Thoracic aorta (tissue), 2 donors: ENCODE measurements around the gene RAI1. TPM values are rescaled to one million over a fixed set of nuclear protein-coding genes. Genes with fewer than 3 reads are reported as not detected.

ENCODE experiments used
- ATAC-seq: fragments of 150-250 bp; one replicate; pipeline ENCODE4 v1.8.0; 2017; ENCODE audit warnings: low read depth; ENCODE audit not compliant: insufficient number of reproducible peaks, low FRiP score
- DNase-seq: peaks from one replicate; pipeline ENCODE4 v3.0.0-alpha.2; 2020; ENCODE audit warnings: low spot score
- H3K27ac ChIP-seq, 2 donors: fragments of 200-600 bp; sonication (generic); 1 replicate in 1 of 2; 2 replicates in 1 of 2; pipeline ENCODE4 v1.5.1; 2016; ENCODE audit warnings: mild to moderate bottlenecking in 2 of 2, moderate library complexity in 2 of 2
- H3K27me3 ChIP-seq: fragments of 200-600 bp; sonication (generic); replicated peaks from 2 replicates; pipeline ENCODE4 v1.6.0; 2016; ENCODE audit warnings: mild to moderate bottlenecking; ENCODE audit not compliant: insufficient read depth
- H3K36me3 ChIP-seq: fragments of 200-600 bp; sonication (generic); one replicate; pipeline ENCODE4 v1.5.1; 2016
- H3K4me1 ChIP-seq, 2 donors: fragments of 200-600 bp; sonication (generic); 1 replicate in 1 of 2; 2 replicates in 1 of 2; pipeline versions ENCODE4 v1.5.1 to v1.6.0; 2016; ENCODE audit warnings: low read depth in 2 of 2, mild to moderate bottlenecking in 1 of 2; ENCODE audit not compliant: control insufficient read depth in 1 of 2
- H3K4me3 ChIP-seq: fragments of 200-600 bp; sonication (generic); 2 replicates; pipeline ENCODE4 v1.5.1; 2016; ENCODE audit warnings: mild to moderate bottlenecking
- H3K9me3 ChIP-seq: fragments of 200-600 bp; sonication (generic); 2 replicates; pipeline ENCODE4 v1.5.1; 2016
- CTCF ChIP-seq: fragments of 200-600 bp; sonication (generic); IDR thresholded peaks from one replicate; pipeline ENCODE4 v1.5.1; 2019; ENCODE audit warnings: antibody characterized with exemption
- total RNA-seq, 2 donors: library from RNA; depleted of rRNA; stranded (reverse); fragments of >200 nt; gene quantifications; one replicate each; pipeline versions ENCODE4 v1.1.0 to v1.2.3, GENCODE V29; 2016

RAI1 gene
- total RNA-seq, 2 donors from 2014 or later = 21.0 to 31.5 TPM

- TF ChIP-seq CTCF = no peak
- H3K27me3 ChIP-seq = no peaks in the 10 kb centered on the region
- no peaks in the 10 kb centered on the region for H3K9me3 ChIP-seq
- H3K4me3 ChIP-seq = peak overlapping the region; percentile 97
- DNase-seq (peak; percentile 79), ATAC-seq (peak; percentile 54)
- H3K27ac ChIP-seq = peak overlapping the region; percentile 90 to 99
- H3K4me1 ChIP-seq = peaks cover 36 to 52% of the 10 kb centered on the region in 2 donors
- H3K36me3 ChIP-seq = no peaks in the 10 kb centered on the region
Observed at GRCh38 chr17:17836250-17836817, 155.1 kb downstream of the RAI1 start.

- DNase-seq (no peak), ATAC-seq (no peak)
- TF ChIP-seq CTCF = no peak
- peak within 1 kb of the TSS; percentile 97 for H3K4me3 ChIP-seq
- H3K27ac ChIP-seq = peak within 1 kb of the TSS; percentile 90 to 99
- H3K36me3 ChIP-seq = no peaks in the 10 kb centered on the region
- no peaks in the 10 kb centered on the region for H3K27me3 ChIP-seq
- H3K4me1 ChIP-seq = peaks cover 36 to 57% of the 10 kb centered on the region in 2 donors
- H3K9me3 ChIP-seq = no peaks in the 10 kb centered on the region
Observed at GRCh38 chr17:17836818-17837379, 155.6 kb downstream of the RAI1 start, which contains the start of gene SREBF1. Gene SREBF1, minus strand, starts transcription at chr17:17836986. Its CDS starts 169 bp downstream, at chr17:17836817.

GRCh38 chr17:17837380-17837821 is 156.1 kb downstream of the RAI1 start:
- no peak for DNase-seq
- peak overlapping the region; percentile 90 to 99 for H3K27ac ChIP-seq
- no peaks in the 10 kb centered on the region for H3K27me3 ChIP-seq
- ATAC-seq = no peak
- TF ChIP-seq CTCF = no peak
- H3K4me1 ChIP-seq = peaks cover 36 to 62% of the 10 kb centered on the region in 2 donors
- H3K36me3 ChIP-seq = no peaks in the 10 kb centered on the region
- no peaks in the 10 kb centered on the region for H3K9me3 ChIP-seq
- peak overlapping the region; percentile 97 for H3K4me3 ChIP-seq

- DNase-seq = no peak
- no peak for ATAC-seq
- TF ChIP-seq CTCF = no peak
- Histone ChIP-seq H3K36me3 (no peaks in the 10 kb centered on the region), H3K27me3 (no peaks in the 10 kb centered on the region), H3K9me3 (no peaks in the 10 kb centered on the region), H3K4me1 (peaks cover 36 to 65% of the 10 kb centered on the region in 2 donors), H3K27ac (peak overlapping the region; percentile 90 to 99), H3K4me3 (no peak overlapping the region)
Observed at GRCh38 chr17:17837966-17838962, 157.0 kb downstream of the RAI1 start.
